RWPE1 (cell line): ENCODE results near the gene OXLD1.

ENCODE experiments used
- CTCF ChIA-PET: fragments of 350-600 bp; sonication (Branson Sonifier 250); formaldehyde crosslinking; extraction: SDS; loops from one replicate; lab custom pipeline; 2021; lab: Yijun Ruan, JAX
- POLR2A ChIA-PET: fragments of 400-600 bp; formaldehyde crosslinking; extraction: SDS; loops from one replicate; lab custom pipeline; 2020; ENCODE audit warnings: antibody characterized with exemption; ENCODE audit not compliant: low non-redundant PET; lab: Yijun Ruan, JAX
- DNase-seq: peaks from one replicate; pipeline ENCODE4 v3.0.0; 2012; ENCODE audit warnings: low spot score
- H3K27ac ChIP-seq: fragments of 450-650 bp; 2 replicates; pipeline ENCODE4 v1.5.1; 2017
- TF ChIP-seq, protein P1 (sequence below): fragments of 450-650 bp; conservative IDR thresholded peaks from 2 replicates; pipeline ENCODE4 v1.5.1; 2017; ENCODE audit warnings: low read depth, mild to moderate bottlenecking

Gene OXLD1

DNA sequence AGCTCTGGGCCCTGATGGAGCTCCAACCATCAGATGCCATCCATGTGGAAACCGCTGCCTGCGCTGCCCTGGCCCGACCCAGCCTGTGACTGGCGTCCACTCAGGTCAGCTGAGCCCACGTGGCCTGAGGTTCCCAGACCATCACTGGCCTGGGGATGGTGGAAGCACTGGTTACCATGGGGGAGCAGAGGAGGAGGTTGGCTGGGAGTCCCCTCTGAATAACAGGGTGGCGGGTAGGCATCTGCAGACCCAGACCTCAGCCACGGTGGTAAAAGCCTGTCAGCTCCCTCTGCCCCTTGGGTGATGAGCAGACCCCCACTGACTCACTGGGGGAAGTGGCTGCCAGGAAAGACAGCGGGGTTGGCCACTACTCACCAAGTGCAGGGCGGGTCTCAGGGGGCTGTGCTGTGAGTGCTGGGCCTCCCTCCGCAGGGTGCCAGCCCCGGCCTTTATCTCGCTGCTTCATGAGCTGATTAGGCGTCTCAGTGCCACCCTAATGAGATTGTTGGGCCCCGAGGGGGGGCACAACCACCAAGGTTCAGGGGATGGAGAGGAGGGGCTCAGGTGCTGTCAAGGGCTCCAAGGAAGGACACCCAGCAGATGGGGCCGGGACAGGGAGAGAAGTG lies 10.2 kb downstream of the OXLD1 start, which contains the start of gene PDE6G:
TSS of gene PDE6G (minus strand) at position 425 of the 626 bp plus-strand sequence. CDS start 3,237 bp downstream, outside the sequence.
- CTCF ChIA-PET, result interaction anchor here (0.6 kb wide), 1 partner anchor 53 kb away, joined by 3 read pairs; no protein-coding TSS in a partner anchor
- no peak within 1 kb of the TSS for H3K27ac ChIP-seq
- TF ChIP-seq, protein P1, sequence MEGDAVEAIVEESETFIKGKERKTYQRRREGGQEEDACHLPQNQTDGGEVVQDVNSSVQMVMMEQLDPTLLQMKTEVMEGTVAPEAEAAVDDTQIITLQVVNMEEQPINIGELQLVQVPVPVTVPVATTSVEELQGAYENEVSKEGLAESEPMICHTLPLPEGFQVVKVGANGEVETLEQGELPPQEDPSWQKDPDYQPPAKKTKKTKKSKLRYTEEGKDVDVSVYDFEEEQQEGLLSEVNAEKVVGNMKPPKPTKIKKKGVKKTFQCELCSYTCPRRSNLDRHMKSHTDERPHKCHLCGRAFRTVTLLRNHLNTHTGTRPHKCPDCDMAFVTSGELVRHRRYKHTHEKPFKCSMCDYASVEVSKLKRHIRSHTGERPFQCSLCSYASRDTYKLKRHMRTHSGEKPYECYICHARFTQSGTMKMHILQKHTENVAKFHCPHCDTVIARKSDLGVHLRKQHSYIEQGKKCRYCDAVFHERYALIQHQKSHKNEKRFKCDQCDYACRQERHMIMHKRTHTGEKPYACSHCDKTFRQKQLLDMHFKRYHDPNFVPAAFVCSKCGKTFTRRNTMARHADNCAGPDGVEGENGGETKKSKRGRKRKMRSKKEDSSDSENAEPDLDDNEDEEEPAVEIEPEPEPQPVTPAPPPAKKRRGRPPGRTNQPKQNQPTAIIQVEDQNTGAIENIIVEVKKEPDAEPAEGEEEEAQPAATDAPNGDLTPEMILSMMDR, result no peak
- POLR2A ChIA-PET, result interaction anchor here (1.0 kb wide), 1 partner anchor 10 kb away, joined by 3 read pairs; the partner anchor contains the start of genes CCDC137 and OXLD1
- no peak for DNase-seq

DNA sequence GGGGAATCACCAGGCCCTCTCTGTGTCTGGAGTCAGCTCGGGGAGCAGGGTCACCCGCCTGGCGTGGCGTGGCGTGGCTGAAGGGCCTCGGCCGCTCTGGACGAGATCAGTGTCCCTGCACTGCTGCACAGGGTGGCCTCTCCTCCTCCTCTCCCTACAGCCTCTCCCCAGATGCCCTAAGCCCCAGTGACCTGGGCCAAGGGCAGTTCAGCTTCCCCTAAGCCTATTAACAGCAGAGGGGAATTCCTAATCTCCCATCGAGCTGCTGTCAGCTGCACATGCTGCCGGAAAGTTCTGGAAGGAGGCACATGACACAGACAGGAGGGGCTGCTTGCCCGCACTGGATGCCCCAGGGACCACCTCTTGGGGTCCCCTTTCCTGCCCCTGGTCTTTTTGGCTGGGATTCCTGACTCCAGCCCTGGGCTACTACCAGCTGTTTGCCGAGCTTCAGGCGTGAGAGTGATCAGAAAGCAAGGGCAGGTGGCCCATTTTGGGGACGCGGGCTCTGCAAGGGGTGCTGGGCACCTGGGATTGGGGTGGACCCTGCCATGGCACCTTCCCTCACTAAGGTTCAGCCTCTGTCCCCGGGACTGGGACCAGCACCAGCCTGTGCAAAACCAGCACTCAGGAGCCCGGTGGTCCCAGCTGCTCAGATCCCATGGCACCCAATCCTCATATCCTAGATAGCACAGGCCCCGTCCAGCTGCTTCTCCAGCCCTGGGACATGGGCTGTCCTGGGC lies 10.9 kb downstream of the OXLD1 start:
- CTCF ChIA-PET, result interaction anchor here (0.6 kb wide), 2 partner anchors 52 to 1211 kb away, joined by 3 read pairs; no protein-coding TSS in a partner anchor
- POLR2A ChIA-PET, result interaction anchor here (1.0 kb wide), 1 partner anchor 10 kb away, joined by 3 read pairs; the partner anchor contains the start of genes CCDC137 and OXLD1
- H3K27ac ChIP-seq, result no peak overlapping the region
- TF ChIP-seq, protein P1, result no peak
- DNase-seq, result no peak

DNA sequence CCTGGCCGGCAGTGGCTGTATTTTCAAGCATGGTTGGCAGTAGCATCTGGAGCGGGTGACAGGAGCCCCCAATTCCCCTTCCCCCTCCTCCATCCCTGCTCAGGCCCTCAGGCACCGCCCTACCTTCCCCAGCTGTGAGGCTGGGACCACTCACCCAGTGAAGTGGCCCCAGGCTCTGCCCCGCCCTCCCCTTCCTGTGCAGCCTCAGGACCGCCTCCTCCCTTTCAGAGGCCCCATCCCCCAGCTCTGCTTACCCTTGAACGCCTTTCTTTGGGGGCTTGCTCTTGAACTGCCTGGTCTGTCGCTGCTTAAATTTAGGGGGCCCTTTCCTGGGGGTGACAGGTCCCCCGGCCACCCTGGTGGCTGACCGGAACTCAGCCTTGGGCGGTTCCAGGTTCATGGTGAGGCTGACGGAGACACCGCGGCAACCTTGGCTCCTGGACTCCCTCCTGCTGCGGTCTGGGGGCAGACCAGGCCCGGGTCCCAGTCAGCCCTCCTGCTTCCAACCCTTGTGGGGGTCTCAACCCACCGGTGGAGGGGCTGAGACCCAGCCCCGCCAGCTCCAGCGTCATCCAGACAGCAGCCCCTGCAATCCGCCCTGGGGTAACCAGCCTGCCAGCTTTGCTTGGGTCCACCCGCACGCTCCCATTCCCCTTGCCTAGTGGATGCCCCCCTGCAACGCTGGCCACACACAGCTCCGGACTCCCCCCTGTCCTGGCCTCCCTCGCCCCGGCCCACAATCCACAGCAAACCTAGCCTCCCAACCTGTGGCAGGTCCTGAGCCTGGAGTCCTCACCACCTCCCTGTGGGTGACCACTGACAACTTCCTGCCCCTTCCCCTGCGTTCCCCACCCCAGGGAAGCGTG lies 13.3 kb downstream of the OXLD1 start:
- H3K27ac ChIP-seq, result no peak overlapping the region
- ChIA-PET POLR2A (interaction anchor here (0.7 kb wide), 1 partner anchor 10 kb away, joined by 5 read pairs; no protein-coding TSS in a partner anchor), CTCF (no interaction called here)
- DNase-seq, result no peak
- TF ChIP-seq, protein P1, result no peak

DNA sequence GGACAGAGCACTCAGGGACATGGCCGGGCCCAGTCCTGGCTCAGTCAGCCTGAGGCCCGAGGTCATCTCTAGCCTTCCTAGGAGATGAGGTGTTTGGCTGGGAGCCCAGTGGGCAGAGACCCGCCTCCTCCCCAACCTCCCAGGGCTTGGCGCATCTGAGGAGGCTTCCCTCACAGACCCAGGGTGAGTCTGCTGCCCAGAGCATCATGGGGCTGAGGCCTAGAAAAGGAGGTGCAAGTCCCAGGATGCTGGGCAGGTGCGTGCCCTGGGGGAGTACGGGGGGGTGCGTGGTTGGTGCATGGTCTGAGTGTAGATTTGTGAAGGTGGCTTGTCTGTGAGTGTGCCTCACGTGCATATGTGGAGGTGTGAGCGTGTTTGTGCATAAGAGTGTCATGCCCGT lies 14.7 kb downstream of the OXLD1 start:
- DNase-seq, result peak; percentile 83
- ChIA-PET POLR2A (no interaction called here), CTCF (no interaction called here)

DNA sequence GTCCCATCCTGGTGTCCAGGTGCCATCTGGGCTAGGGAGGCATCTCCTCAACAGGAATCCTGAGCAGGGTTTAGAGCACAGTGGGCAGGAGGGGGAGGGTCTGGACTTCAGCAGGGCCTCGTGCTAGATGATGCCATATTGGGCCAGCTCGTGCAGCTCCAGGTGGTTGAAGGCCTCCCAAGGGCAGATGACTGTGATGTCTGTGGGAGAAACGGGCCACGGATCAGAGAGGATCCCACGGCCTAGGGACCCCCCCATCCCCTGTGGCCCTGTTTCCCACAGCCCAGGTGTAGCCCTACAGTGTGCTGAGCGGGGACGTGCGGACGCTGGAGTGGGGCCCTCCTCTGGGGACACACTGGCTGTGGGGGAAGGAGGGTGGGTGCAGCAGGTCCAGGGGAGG lies 15.5 kb downstream of the OXLD1 start:
- no peak for DNase-seq
- TF ChIP-seq, protein P1, result no peak
- no peak overlapping the region; the same call in 1 of the 2 replicates for H3K27ac ChIP-seq
- ChIA-PET POLR2A (no interaction called here), CTCF (no interaction called here)

More for the DNA sequence above, 14.7 kb downstream of the OXLD1 start:
- H3K27ac ChIP-seq, result peak overlapping the region; percentile 29; the same call in 1 of the 2 replicates
- TF ChIP-seq, protein P1, result no peak
